HG02610 (cell line): Measurements from ENCODE around the gene FBN2.

ENCODE experiments used
- ATAC-seq: cut with Tn5 transposase; IDR thresholded peaks from one replicate; pipeline ENCODE4 v1.9.1; 2021; ENCODE audit warnings: mild to moderate bottlenecking, moderate library complexity; ENCODE audit not compliant: unreplicated experiment

FBN2 gene

GRCh38 chr5:128258372-128258771 is 279.7 kb downstream of the FBN2 start:
- ATAC-seq, result no peak

GRCh38 chr5:128257076-128257475 is 281.0 kb downstream of the FBN2 start:
- ATAC-seq, result no peak

- no peak for ATAC-seq
Observed at GRCh38 chr5:128254789-128255188, 283.3 kb downstream of the FBN2 start.

- no peak for ATAC-seq
Observed at GRCh38 chr5:128253880-128254279, 284.2 kb downstream of the FBN2 start.

GRCh38 chr5:128253161-128253560 is 284.9 kb downstream of the FBN2 start:
- no peak for ATAC-seq

GRCh38 chr5:128252756-128253155 is 285.3 kb downstream of the FBN2 start:
- no peak for ATAC-seq

GRCh38 chr5:128252196-128252595 is 285.8 kb downstream of the FBN2 start:
- ATAC-seq, result no peak

GRCh38 chr5:128245974-128246373 is 292.1 kb downstream of the FBN2 start:
- no peak for ATAC-seq

GRCh38 chr5:128243958-128244582 is 294.0 kb downstream of the FBN2 start:
- ATAC-seq, result no peak

- no peak for ATAC-seq
Observed at GRCh38 chr5:128241051-128241695, 296.9 kb downstream of the FBN2 start.

GRCh38 chr5:128237546-128237945 is 300.5 kb downstream of the FBN2 start:
- ATAC-seq, result no peak

- ATAC-seq, result no peak
Observed at GRCh38 chr5:128237000-128237399, 301.0 kb downstream of the FBN2 start.

GRCh38 chr5:128236334-128236733 is 301.7 kb downstream of the FBN2 start:
- no peak for ATAC-seq

GRCh38 chr5:128234928-128235641 is 303.0 kb downstream of the FBN2 start:
- no peak for ATAC-seq

GRCh38 chr5:128228521-128228920 is 309.5 kb downstream of the FBN2 start:
- no peak for ATAC-seq

GRCh38 chr5:128228008-128228407 is 310.0 kb downstream of the FBN2 start:
- ATAC-seq, result no peak

- no peak for ATAC-seq
Observed at GRCh38 chr5:128225245-128226030, 312.6 kb downstream of the FBN2 start.

GRCh38 chr5:128224336-128224735 is 313.7 kb downstream of the FBN2 start:
- no peak for ATAC-seq

GRCh38 chr5:128220841-128221240 is 317.2 kb downstream of the FBN2 start:
- peak; percentile 67 for ATAC-seq

- no peak for ATAC-seq
Observed at GRCh38 chr5:128216860-128217531, 321.0 kb downstream of the FBN2 start.

GRCh38 chr5:128216285-128216684 is 321.8 kb downstream of the FBN2 start:
- ATAC-seq, result no peak
